Stimulated activated CD4-positive, alpha-beta T cell treated with anti-CD3 and anti-CD28 coated beads, Interleukin-4, amount 100 ng/mL, for 1 hour (primary cell): Measurements from ENCODE around the gene PORCN.

Experiments used
- DNase-seq: peaks from one replicate; pipeline ENCODE4 v3.0.0-alpha.2; 2020

Gene PORCN

GRCh38 chrX:48508400-48509244 lies at the start of gene PORCN:
TSS of gene PORCN (plus strand) at chrX:48508992. CDS start at chrX:48509821, 829 bp downstream.
- peak; percentile 81 for DNase-seq

DNA sequence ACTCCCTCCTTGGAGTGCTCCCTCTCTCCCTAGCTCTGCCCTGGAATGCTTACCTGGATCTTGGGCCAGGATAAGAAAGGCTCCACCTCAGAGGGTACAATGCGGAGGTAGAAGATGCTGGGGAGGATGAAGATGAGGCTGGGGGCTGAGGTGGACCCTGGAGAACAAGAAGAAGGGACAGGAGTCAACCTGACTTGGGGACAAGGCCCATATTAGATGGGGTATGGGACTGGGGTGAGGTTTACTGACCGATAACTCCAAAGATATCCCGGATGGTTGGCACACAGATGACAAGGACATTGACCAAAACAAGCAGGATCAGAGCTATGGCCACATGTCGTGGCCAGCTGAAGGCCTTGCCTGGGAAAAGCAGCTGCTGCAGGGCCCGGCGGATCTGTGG lies 49.3 kb upstream of the PORCN start:
- no peak for DNase-seq

DNA sequence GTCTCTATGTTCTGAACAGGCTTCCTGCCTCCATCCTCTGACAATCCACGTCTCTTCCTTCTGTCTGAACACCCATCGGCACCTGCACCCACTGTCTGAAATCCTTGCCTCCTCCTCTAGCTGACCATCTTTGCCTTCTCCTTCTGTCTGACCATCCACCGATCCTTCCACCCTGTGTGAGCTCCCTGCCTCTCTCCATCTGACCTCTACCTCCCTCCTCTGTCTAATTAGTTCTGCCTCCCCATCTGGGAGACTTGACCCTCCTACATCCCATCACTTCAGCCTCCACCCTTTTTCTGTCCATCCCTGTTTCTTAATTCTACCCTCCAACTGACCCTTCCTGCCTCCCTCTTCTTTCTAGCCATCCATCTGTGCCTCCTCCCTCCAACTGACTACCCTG lies 48.8 kb upstream of the PORCN start:
- no peak for DNase-seq

DNA sequence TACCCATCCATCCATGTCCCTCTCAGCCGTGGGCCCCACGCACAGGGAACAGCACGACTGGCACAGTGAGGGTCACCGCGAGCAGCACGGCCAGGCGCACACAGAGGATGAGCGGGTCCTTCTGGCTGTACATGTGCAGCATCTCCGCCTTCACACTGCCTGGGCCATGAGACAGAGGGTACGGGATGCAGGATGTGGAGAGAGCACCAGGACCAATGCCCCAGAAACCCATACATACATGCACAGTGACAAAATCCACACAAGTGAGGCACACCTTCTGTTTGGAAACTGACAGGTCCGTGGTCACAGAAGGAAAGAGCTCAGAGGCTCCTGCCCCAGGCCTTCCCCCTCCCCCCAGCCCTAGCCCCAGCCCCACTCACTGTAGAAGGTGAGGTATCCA lies 48.2 kb upstream of the PORCN start:
- DNase-seq = no peak

DNA sequence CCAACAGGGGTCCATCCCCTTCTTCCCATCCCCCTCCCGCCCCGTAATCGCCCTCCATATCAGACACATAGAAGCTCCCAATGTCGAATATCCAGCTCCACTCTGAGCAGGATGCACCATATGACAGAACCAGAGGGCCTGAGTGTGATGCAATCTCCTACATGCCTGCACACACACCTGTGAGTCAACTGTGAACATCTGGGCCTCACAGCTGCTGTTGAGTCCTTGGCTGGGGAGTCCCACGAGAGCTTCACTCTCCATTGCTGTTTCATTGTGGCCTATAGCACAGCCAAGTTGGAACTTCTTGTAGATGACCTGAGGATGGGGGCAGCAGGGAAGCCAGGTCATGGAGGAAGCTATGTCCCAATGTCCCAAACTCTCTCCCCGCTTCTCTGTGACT lies 47.0 kb upstream of the PORCN start:
- DNase-seq = no peak

DNA sequence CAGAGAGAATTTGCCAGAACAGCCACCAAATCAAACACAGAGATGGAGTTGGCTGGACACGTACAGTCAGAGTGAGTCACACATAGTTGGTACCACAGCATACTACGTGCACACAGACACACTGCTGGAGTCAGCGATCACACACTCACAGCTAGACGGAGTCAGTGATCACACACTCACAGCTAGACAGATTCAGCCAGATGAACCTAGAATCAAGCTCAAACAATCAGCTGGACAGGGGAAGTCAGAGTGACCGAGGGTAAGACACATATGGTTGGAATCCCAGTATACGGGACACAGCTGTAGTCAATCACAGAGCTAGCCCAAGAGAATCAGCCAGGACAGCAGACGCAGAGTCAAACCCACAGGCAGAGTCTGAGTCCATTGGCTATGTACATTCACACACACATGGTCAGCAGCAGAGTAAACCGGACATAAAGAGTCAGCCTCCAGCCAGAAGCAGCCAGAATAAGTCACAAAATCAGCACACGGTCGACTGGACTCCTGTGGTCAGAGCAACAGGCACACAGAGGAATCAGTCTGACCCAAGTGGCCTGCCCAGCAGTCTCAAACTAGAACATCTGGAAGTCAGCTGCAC lies 43.4 kb upstream of the PORCN start:
- no peak for DNase-seq

GRCh38 chrX:48466696-48467095 lies 42.1 kb upstream of the PORCN start:
- DNase-seq = peak; percentile 37

GRCh38 chrX:48467281-48467761 lies 41.5 kb upstream of the PORCN start:
- DNase-seq = no peak

DNA sequence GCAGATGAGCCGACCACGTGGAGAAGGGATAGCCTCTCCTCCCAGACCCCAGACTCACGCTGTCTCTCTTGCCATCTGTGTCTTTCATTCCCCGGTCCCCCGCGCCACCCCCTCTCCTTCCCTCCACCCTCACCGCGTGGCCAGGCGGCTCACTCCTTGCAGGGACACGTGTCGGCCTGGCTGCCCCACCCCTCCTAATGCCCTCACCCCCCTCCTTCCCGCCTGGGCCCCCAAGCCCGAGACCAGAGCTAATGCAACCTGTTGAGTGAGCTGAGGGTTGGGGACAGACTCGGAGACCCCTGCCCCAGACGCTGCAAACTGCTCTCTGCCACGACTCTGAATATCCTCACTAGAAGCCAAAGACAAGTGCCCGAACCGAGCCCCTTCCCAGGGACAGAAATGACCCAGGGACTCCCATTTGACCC lies 40.5 kb upstream of the PORCN start:
- DNase-seq = peak; percentile 63

- DNase-seq = peak; percentile 50
Observed at GRCh38 chrX:48468693-48469691, 39.8 kb upstream of the PORCN start.

DNA sequence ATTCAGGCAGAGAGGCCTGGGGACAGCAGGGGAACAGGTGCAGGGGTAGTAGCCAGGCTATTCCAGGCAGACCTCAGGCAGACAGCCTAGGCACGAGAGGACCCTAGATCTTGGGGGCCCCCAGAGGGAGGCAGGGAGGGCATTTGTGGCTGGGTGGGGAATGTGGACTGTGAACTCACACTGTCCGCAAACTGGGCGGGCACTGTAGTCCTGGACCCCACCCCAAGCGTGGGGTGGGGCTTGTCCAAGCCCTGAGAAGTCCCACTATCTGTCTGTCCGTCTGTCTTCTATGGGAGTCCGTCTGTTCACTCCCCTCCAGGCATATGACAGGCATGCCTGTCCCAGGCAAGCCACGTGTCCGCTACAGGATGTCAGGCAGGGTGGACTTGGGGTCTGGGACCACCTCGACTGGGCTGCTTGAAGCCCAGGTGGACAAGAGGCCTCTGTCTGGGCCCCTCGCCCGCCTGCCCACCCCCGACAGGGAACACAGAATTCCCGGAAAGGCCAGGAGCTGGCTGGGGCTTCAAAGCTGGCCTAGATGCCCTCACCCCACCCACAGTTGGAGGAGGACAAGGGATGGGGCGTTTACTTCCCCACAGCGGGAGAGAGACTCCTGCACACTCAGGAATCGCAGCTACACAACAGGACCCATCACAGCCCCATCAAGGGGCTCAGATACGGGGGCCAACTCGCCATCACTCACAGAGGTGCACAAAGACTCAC lies 38.5 kb upstream of the PORCN start, which contains the start of gene SLC38A5:
Gene SLC38A5 (minus strand): TSS at position 151 of the 723 bp plus-strand sequence. CDS start 2,336 bp downstream, outside the sequence.
- no peak for DNase-seq

DNA sequence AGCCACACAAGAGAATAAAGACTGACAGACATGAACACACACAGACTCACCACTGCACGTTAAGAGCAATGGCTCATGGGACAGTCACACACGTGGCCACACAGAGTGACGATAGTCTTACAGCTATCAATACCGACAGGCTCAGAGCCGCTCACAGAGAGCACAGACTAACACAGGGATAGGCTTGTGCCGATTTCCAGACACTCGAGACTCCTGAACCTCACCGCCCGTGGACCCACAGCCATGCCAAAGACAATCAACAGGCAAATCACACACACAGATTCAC lies 38.0 kb upstream of the PORCN start:
- no peak for DNase-seq

- no peak for DNase-seq
Observed at GRCh38 chrX:48471504-48471903, 37.3 kb upstream of the PORCN start.

GRCh38 chrX:48472225-48472624 lies 36.6 kb upstream of the PORCN start:
- no peak for DNase-seq

- DNase-seq = no peak
Observed at GRCh38 chrX:48472851-48473703, 35.7 kb upstream of the PORCN start.

DNA sequence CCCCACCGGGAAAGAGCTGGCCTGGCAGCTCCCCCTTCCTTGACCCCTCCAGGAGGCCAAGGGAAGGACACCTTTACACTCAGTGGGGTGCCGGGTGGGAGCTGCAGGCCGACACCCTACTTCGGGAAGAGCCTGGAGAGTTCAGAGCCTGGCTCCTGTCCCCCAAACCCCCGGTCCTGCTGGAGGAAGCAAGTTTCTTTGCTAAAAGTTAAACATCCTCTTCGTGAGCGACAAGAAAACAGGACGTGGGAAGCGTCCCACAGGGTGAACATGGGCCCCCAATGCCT lies 35.1 kb upstream of the PORCN start:
- DNase-seq = no peak

DNA sequence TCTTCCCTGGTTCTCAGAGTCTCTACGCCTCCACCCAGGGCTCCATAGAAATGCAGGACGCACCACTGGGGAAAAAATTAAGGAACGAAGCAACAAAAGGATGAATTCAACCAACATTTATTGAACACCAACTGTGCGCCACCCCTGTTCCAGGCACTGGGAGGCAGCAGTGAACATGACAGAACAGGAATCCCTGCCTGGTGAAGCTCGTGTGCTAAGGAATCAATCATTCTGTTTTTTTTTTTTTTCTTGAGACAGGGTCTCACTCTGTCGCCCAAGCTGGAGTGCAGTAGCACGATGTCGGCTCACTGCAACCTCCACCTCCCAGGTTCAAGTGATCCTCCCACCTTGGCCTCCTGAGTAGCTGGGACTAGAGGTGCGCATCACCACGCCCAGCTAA lies 34.7 kb upstream of the PORCN start:
- DNase-seq = no peak

GRCh38 chrX:48474581-48474980 lies 34.2 kb upstream of the PORCN start:
- no peak for DNase-seq

DNA sequence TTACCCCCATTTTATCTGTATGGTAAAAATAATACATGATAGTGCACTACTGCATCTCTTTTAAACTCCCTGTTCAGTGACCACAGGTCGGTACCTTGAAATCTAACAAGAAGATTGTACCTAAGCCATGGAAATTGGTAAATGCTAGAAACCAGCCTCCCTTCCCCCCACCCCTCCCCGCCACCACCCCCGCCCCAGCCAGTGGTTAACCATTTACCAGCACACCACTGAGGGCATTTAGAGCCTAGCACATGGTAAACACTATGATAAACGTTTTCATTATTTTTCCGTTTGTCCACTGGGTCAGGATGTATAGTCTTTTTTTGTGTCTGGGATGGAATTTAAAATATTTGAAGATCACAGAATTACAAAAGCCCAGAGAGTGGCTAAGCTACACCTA lies 33.5 kb upstream of the PORCN start:
- DNase-seq = no peak

- DNase-seq = peak; percentile 83
Observed at GRCh38 chrX:48475774-48476577, 32.8 kb upstream of the PORCN start, which contains the start of gene FTSJ1. TSS of gene FTSJ1 (plus strand) at chrX:48476199. CDS start at chrX:48478048, 1,849 bp downstream.

GRCh38 chrX:48476919-48477318 lies 31.9 kb upstream of the PORCN start:
- no peak for DNase-seq
